Chondrocyte (in vitro differentiated cells): ENCODE data around the gene TP53I11. TPM values are rescaled to one million over a fixed set of nuclear protein-coding genes. Genes with fewer than 3 reads are reported as not detected.

Experiments used
- DNase-seq: peaks from one replicate; pipeline ENCODE4 v3.0.0; 2021; ENCODE audit warnings: mixed read lengths, low spot score
- H3K27ac Mint-ChIP-seq: one replicate; pipeline ENCODE4 v1.8.0; 2021; ENCODE audit warnings: mild to moderate bottlenecking, moderate library complexity, mixed read lengths; ENCODE audit not compliant: unreplicated experiment
- H3K27me3 Mint-ChIP-seq: 2 replicates; pipeline ENCODE4 v1.8.0; 2021; ENCODE audit warnings: low read depth, mixed read lengths
- H3K36me3 Mint-ChIP-seq: 2 replicates; pipeline ENCODE4 v1.8.0; 2021; ENCODE audit warnings: low read depth, mixed read lengths
- H3K4me1 Mint-ChIP-seq: 2 replicates; pipeline ENCODE4 v1.8.0; 2021; ENCODE audit warnings: low read depth, mild to moderate bottlenecking, mixed read lengths
- H3K4me3 Mint-ChIP-seq: one replicate; pipeline ENCODE4 v1.8.0; 2021; ENCODE audit warnings: mild to moderate bottlenecking, moderate library complexity, mixed read lengths; ENCODE audit not compliant: unreplicated experiment
- H3K9me3 Mint-ChIP-seq: 2 replicates; pipeline ENCODE4 v1.8.0; 2021; ENCODE audit warnings: low read depth, mixed read lengths
- total RNA-seq: library from RNA; stranded (reverse); gene quantifications from 3 replicates; pipeline ENCODE4 v1.2.1, GENCODE V29; 2021
- TF ChIP-seq, protein P1 (sequence below): fragments of 200-600 bp; sonication (generic); IDR thresholded peaks from 2 replicates; pipeline ENCODE4 v1.5.0; 2021; ENCODE audit warnings: antibody characterized with exemption, mild to moderate bottlenecking, moderate library complexity

TP53I11 gene
- total RNA-seq, 1 donor from 2014 or later = 97.5 TPM

DNA sequence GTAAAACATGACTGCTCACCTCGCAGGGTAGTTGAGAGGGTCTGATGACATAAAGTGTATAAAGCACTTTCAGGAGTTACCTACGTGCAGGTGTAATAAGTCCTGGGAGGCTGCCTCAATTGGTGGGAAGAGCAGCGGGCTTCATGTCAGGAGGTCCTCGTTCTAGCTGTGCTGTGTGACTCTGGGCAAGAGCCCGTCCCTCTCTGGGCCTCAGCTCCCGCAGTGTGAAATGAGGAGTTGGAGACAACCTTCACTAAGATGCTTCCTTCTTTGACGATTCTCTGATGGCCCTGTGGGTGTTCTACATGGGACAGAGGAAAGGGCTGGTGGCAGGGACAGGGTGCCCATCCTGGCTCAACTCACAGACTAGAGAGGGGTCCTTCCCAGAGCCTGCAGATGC lies 57.8 kb downstream of the TP53I11 start:
- Mint-ChIP-seq H3K4me1 (peaks cover 12% of the 10 kb centered on the region), H3K27ac (no peak overlapping the region), H3K36me3 (no peaks in the 10 kb centered on the region), H3K9me3 (no peaks in the 10 kb centered on the region), H3K4me3 (no peak overlapping the region), H3K27me3 (peaks cover 19% of the 10 kb centered on the region)
- DNase-seq = no peak
- TF ChIP-seq, protein P1, sequence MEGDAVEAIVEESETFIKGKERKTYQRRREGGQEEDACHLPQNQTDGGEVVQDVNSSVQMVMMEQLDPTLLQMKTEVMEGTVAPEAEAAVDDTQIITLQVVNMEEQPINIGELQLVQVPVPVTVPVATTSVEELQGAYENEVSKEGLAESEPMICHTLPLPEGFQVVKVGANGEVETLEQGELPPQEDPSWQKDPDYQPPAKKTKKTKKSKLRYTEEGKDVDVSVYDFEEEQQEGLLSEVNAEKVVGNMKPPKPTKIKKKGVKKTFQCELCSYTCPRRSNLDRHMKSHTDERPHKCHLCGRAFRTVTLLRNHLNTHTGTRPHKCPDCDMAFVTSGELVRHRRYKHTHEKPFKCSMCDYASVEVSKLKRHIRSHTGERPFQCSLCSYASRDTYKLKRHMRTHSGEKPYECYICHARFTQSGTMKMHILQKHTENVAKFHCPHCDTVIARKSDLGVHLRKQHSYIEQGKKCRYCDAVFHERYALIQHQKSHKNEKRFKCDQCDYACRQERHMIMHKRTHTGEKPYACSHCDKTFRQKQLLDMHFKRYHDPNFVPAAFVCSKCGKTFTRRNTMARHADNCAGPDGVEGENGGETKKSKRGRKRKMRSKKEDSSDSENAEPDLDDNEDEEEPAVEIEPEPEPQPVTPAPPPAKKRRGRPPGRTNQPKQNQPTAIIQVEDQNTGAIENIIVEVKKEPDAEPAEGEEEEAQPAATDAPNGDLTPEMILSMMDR = no peak

DNA sequence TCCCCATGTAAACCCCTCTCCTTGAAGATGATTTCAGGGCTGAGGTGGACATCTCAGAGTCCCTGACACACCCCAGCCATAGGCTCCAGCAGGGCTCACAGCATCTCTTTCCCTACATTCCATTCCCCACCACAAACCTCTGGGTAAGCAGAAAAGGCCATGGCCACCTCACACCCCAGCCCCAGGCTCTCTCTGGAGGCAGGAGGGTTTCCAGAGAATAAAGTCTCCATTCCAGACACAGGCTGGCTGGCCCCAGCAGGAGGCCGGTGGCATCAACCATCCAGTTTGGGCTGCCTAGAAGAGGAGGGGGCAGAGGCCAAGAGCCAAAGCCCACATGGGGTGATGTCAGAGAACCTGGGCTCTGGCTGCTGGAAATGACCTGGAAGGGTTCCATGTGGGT lies 61.4 kb downstream of the TP53I11 start:
- no peaks in the 10 kb centered on the region for H3K36me3 Mint-ChIP-seq
- DNase-seq = no peak
- H3K27ac Mint-ChIP-seq = no peak overlapping the region
- H3K9me3 Mint-ChIP-seq = no peaks in the 10 kb centered on the region
- no peak overlapping the region for H3K4me3 Mint-ChIP-seq
- TF ChIP-seq, protein P1 = no peak
- H3K27me3 Mint-ChIP-seq = peaks cover 10% of the 10 kb centered on the region
- peaks cover 25% of the 10 kb centered on the region for H3K4me1 Mint-ChIP-seq

DNA sequence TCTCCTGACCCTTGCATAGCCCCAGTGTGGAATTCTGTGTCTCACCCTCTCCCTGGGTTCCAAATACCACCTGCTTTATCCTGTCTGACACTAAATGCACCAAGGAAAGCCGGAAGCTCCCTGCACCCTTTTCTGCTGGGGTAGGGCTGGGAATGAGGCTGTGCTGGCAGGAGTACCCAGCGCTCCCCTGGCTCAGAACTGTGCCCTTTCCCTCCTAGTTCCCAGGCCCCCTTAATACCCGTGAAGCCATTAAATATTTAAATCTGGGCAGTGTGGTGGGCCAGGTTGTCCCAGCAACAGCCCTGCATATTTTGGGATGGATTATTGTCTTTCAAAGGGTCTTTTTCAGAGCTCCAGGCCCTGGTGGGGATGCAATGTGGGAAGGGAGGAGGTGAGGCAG lies 63.0 kb downstream of the TP53I11 start:
- no peaks in the 10 kb centered on the region for H3K36me3 Mint-ChIP-seq
- no peak overlapping the region for H3K27ac Mint-ChIP-seq
- H3K4me1 Mint-ChIP-seq = peaks cover 25% of the 10 kb centered on the region
- TF ChIP-seq, protein P1 = no peak
- no peaks in the 10 kb centered on the region for H3K9me3 Mint-ChIP-seq
- no peak for DNase-seq
- peaks cover 11% of the 10 kb centered on the region for H3K27me3 Mint-ChIP-seq
- H3K4me3 Mint-ChIP-seq = no peak overlapping the region

DNA sequence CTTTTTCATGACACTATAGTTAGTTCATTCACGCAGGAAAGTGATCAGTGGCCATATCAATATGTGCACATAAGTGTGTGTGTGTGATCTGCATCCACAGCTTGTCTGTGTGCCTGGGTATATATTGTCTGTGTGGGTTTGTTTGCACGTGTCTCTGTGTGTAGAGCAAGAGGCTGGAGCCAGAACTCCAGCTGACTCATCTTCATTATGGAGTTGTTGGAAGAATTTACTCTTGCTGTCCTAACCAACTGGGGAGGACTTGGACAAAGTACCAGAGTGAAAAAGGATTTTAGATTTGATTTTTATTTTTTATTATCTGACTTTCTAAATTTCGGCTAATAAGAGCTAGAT lies 63.9 kb downstream of the TP53I11 start:
- Mint-ChIP-seq H3K9me3 (no peaks in the 10 kb centered on the region), H3K36me3 (no peaks in the 10 kb centered on the region), H3K4me1 (peaks cover 25% of the 10 kb centered on the region), H3K27ac (no peak overlapping the region), H3K4me3 (no peak overlapping the region), H3K27me3 (peaks cover 16% of the 10 kb centered on the region)
- TF ChIP-seq, protein P1 = no peak
- no peak for DNase-seq

DNA sequence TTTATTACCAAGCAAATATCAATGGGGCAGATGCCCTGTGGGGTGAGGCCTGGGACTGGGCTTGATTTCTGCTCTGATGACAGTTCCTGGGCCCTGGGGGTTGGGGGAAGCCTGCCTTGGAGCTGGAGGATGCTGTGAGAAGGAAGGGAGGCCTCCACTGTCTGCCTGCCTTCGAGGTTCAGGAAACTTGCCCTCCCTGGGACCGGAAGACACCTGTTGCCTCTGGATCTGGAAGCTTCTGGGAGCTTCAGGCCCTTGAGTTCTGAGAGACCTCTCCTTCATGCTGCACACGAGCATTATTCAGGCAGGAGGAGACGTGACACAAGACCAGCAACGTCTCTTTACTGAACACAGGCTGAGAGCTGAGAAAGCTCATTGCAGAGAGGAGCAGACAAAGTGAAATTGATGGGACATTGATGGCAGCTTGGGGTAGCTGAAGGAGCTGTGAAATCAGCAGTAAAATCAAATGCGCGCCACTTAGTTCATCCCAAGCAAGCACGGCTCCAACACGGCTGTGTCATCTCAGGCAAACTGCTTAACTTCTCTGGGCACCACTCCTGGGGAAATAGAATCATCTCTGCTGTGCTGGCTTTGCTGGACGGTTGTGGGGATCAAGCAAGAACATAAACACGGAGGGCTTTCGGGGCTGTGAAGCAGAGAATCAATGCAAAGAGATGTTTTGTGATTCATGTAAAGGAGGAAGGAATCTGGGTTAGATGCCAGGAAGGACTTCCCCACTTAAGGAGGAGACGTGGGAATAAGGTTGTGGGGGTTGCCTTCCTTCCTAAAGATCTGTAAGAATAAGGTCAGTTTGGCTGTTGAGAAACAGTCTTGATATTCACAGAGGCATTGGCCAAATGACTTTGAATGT lies 64.5 kb downstream of the TP53I11 start:
- no peak for DNase-seq
- Mint-ChIP-seq H3K9me3 (no peaks in the 10 kb centered on the region), H3K4me3 (no peak overlapping the region), H3K4me1 (peaks cover 25% of the 10 kb centered on the region), H3K27ac (no peak overlapping the region), H3K36me3 (no peaks in the 10 kb centered on the region), H3K27me3 (peaks cover 16% of the 10 kb centered on the region)
- TF ChIP-seq, protein P1 = no peak
